GM19395 (cell line): ENCODE data around the gene PTPRC.
A peak's percentile ranks its signal among the peaks of the same experiment; 100 is the strongest.

ENCODE experiments used
- ATAC-seq: cut with Tn5 transposase; IDR thresholded peaks from one replicate; pipeline ENCODE4 v1.9.1; 2021; ENCODE audit warnings: mild to moderate bottlenecking, moderate library complexity; ENCODE audit not compliant: unreplicated experiment

PTPRC gene

DNA sequence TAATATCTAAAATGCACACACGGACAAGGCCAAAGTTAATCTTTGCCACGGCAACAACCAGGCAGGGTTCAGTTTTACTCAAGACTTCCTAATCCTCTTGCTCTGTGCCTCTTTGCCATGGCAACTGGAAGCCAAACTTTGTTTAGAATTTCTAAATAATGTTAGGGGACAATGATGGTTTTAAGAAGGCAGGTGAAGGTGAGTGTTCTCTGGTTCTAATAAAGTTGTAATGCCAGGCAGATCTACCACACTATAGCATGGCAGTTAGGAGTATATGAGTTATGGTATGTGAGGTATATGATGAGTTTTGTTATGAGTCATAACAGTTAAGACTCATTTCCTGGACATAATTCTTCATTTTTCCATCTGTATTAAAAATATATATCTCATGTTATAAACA, 2.7 kb downstream of the PTPRC start:
- ATAC-seq: peak; percentile 61

DNA sequence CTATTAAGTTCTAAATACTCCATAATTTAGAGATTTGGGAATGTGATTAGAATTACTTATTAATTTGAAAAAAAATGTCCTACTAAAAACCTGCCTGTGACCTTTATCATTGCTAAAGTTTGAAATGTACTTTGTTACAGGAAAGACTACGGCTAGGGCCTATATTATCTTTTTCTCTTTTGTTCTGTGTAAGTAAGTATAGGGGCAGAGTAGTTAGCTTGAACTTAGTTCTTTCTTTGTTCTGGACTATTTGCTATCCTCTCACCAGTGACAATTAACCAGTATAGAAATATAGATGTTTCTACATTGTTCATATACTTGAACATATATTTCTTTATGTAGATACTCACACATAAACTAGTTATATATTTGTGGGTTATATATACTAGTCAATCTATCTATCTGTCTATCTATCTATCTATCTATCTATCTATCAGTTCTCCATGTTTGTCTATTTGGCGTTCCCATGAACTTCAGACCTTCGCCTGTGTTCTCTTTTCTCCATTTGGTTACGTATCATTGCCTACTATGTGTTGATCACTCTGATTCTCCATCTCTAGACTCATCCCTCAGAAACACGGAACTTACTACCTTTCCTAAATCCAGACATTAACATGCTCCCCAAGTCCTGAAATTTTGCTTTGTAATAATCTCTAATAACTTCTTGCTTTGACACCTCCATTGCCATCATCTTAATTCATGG, 3.3 kb downstream of the PTPRC start:
- ATAC-seq: no peak

DNA sequence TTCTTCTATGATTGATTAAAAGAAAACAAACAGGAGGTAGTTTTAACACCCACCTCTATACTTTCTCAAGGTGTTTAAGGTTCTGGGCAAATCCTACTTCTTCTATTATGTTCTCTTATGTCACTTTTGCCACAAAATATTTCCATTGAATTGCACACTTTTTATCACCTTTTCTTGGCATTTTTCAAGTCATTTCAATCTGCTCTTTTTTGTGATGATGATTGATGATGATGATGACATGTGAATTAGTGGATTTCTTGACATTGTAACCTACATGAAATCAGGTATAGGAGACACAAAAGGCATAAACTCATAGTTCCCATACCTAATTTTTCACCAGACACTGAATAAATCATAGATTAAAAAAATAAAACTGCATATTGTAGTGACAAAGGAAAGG, 4.1 kb downstream of the PTPRC start:
- ATAC-seq: no peak

DNA sequence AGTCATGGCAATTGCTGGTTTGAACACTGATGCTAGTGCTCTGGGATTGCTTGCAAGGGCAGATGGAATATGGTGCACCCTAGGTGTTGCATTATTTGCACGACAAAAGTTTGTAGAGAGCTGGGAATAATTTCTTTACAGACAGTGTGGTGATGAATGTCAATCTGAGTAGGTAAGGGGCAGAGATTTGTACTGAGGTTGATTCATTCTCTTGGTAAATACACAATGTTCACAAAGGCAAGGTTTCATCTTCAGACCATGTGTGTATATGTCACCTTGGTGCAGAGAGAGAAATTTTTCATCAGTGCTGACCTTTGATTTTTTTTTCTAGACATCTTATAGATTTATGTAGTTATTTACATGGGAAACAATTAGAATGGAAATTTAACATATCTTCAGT, 5.0 kb downstream of the PTPRC start:
- no peak for ATAC-seq

DNA sequence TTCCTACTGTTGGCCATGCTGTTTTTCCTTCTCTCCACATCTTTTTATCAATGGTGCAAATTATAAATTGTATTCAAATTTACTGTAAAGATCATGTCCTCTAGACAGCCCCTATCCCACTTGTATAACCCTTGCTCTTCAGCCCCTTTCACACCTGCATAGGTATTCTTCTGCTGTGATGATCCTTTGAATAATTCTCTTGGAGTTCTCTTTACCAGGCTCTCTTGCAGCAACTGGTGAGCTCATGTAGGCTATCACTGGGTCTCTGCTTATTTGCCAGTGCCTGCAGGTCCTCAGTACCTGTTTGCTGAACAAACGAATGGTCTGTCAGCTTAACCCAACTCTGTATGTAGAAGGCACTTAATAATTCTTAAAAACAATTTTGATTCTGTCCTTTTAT, 8.2 kb downstream of the PTPRC start:
- no peak for ATAC-seq

DNA sequence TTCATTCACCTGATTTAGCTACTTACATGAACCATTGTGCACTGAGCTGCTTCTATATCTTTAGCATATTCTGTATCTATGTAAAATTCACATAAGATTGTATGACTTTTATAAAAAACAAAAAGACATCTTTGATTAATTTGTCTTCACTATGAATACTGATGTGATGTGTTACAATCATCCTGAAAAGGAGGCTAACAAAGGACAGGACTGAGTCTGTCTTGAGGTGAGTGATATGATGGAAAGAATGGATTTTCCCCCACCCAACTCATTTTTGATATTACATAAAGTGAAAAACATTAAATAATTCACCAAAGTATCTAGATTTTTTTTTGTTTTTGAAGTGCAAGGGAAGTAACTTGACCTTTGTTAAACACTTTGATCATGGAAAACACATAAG, 9.8 kb downstream of the PTPRC start:
- no peak for ATAC-seq

DNA sequence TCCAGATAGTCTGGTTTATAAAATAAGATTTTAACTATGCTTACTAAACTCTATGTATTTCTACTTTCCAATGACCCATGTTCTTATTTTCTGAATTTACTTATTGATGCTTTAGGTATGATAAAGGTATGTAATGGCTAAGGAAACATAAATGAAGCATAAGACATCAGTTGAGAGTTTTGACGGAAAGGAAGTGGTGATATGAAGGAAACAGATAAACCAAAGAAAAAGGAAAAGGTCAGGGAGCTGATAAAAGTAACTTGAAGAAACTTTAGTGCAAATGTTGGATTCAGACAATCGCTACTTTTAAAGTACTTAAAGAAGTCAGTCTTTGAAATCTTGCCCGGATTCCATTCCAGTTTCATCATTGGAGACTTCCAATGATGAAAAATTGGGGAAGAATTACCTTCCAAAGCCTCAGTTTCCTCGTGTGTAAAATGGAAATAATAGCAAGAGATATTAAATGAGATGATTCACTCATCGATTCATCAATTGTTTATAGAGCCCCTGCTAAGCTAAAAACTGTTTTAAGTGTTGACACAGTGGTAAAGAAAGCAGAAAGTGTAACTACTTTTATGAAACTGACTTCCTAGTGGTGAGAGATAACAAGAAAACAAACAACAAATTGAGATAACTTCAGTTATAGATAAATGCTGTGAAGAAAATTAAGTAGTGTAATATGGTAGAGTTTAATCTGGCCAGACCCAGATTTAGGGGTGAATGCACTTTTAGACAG, 10.6 kb downstream of the PTPRC start:
- ATAC-seq: no peak

DNA sequence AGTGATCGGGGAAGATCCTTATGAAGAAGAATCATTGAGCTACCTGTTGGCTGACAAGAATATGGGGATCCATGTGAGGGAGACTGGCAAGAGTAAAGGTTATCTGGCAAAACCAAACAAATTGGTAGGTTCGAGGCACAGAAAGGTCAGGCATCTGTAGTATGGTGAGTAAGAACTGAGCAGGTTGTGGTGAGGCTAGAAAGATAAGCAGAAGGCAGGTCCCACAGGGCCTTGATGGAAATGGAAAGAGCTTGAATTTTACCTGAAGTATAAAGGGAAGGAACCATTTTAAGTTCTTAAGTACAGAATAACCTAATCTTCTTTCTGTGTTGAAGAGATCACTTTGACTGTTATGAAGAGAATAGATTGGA, 11.1 kb downstream of the PTPRC start:
- ATAC-seq: no peak

DNA sequence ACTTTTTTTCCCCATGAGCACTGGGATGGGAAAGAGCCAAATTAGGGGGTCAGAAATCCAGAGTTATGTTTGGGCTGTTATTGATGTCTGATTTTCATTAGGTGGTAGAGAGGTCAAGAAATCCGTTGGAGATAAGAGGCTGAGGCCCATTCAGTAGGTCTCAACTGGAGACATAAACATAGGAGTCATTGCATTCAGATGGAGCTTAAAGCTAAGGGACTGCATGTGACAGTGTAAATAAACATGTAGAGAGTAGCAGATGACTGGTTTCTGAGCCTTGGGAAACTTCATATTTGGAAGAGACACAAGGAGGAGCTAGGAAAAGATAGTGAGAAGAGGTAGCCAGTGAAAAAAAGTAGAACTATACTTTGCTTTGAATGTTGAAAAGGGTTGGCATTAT, 11.7 kb downstream of the PTPRC start:
- no peak for ATAC-seq

DNA sequence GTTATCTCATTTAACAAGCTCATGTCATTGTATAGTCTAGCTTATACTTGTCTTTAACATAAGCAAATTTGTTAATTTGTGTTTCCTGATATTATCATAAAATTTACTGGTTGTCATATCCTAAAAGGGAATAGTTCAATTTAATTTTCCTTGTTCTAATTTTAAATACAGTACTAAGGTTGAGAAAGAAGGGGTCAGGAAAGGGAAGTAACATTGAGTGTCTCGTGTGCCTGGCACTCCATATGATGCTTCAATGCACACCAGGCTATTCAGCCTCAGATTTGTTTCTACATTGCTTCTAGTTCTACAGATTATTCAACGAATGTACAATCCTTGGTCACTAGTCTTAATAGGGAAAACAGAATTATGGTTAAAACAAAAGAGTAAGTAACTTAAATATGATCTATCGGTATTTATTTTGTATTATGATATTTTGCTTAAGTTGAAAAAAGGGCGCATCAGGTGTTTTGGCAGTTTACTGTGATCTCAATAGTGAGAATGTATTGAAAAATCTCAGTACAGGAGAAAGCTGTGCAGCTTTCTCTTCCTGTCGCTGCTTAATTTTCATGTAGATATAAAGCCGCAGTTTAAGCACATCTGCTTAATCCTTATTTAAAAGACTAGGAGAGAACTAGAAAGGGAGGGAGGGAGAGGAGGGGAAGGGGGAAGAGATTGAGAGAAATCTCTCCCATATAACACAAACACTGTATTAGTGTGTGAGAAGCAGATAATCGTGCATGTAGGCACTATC, 13.0 kb downstream of the PTPRC start:
- ATAC-seq: peak; percentile 53

DNA sequence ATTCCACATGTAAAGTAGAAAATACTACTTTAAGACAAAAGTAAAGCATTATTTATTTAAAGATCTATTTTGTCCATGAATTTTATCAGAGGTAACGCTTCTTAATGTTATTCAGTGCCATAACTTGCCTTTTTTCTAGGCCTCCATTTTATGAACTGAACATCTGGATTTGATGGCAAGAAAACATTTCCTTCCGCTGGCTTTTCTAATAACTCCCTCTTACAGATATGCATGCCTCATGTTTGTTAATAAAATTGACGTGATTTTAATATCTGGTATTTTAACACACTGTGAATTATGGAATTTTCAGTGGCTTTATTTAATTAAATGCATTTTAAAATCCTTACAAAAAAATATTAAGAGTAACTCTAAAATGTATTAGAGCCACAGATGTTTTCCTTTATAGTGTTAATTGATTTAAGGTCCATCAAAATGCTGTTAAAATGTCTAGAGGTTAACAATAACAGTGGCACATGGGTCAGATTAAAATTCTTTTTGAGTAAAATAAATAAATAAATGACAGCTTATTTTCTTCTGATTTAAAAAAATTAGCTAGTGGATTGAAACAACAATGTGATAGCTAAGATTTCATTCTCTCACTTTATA, 15.1 kb downstream of the PTPRC start:
- ATAC-seq: no peak

DNA sequence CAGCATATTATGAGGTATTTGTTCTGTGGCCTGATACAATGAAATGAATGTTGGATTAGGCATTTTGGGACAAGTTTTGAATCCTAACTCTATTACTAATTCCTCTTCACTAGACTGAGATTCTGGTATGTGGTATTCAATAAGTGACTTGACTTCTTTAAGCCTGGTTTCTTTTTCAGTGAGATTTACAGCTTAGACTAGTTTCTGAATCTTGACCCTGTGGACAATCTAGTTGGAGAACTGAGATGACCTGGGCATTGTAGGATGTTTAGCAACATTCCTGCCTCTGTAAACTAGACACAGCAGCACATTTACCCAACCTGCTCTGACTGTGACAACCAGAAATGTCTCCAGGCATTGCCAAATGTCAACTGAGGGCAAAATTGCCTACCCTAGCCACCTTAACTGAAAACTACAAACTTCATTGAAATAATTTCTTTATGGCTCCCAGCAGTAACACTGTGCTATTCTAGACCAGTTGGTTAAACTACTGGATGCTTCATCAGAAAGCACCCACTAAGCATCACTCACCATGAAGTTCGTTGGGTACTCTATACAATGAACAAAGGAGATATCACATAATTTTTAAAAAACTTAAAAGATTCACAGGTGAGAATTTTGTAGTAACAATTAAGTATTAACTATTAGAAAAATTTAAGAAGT, 16.8 kb downstream of the PTPRC start:
- ATAC-seq: peak; percentile 32

DNA sequence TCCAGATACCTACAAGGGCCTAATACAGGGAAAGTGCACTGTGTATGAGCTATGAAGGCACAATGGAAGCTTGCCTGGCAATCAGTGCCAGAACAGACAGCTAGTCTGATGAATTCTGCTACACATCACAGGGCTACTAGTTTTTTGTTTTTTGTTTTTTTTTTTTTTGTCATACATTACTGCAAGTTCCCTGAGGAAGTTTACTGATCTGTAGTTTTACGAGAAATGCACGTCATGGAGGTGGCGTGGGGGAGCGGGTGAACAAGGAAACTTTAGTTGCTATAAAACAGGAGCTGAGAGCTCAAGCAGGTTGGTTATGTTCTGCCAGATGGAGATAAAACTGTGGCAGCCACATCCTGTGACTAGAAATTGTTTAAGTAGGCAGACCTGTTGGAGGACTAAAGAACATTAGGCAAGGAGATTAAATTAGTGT, 17.7 kb downstream of the PTPRC start:
- ATAC-seq: peak; percentile 30

DNA sequence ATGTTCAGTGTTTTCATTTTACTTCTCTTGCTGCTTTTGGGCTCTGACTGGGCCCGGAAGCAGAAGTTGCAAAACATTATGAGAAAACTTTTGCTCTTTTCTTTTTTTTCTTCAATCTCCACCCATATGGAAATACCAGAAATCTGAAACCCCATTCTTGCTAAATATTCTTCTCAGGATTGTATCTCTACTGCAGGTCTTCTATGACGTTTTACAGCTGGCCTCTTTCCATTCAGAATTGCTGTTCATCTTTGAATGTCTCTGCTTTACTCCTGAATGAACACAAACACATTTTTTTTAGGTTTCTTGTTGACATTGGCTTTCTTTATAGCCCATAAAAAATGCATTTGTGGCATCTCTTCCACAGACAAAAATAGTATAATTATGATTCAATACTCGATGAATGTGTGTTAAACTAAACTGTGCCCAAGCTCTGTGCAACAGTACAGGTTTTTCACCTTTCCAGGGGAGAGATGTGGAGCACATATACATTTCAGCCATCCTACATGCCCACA, 18.8 kb downstream of the PTPRC start:
- peak; percentile 51 for ATAC-seq

DNA sequence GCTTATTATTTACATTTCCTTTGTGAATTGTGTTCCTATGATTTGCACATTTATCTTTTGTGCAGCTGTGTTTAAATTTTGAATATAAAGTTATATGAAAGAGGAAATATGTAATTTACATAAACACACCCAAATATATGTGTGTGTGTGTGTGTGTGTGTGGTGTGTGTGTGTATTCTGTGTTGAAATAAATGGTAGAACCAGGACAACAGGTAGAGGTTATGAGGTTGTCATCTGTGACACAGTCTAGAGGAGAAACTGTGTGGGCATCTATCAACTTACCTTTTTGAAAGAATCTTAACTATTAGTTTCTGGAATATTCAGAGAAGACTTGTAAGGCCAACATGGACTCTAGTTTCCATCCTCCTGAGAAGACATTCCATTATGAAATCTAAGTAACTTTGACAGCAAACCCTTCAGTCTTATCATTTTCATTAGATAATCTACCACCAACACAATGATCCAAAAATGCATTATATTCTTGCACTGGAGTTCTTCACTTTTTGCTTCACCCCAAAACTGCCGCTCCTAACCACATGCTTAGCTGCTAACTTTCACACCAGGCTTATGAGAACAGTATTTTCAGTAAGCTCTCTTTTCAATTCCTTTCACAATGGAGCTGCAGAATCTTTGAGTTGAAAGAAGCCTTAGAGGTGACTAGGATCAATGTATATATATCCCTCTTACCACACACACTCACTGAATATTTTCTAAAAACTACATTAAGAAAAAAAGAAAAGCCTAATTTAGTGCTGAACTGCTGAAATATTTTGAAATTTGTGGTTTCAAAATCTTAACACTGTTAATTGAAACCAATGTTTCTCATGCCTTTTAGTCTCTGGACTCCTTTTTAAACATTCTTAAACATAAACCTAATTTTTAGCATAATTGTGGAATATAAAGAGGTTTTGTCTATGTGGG, 21.8 kb downstream of the PTPRC start:
- ATAC-seq: peak; percentile 50

DNA sequence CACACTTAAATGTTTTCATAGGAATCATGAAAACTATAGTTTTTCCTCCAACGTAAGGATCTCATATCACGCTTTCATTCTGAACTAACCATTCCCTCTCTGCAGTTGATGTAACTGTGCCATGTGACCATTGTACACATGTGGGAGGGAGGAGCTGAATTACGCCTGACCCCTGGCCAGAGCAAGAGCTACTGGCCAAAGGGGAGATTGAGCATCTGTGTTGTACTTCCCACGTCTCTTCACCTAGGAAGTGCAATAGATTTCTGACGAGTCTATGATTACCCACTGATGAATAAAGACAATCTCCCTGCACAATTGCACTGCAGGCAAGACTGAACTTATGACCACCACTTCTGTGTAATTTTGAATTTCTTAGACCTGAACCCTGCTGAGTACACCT, 24.0 kb downstream of the PTPRC start:
- no peak for ATAC-seq

DNA sequence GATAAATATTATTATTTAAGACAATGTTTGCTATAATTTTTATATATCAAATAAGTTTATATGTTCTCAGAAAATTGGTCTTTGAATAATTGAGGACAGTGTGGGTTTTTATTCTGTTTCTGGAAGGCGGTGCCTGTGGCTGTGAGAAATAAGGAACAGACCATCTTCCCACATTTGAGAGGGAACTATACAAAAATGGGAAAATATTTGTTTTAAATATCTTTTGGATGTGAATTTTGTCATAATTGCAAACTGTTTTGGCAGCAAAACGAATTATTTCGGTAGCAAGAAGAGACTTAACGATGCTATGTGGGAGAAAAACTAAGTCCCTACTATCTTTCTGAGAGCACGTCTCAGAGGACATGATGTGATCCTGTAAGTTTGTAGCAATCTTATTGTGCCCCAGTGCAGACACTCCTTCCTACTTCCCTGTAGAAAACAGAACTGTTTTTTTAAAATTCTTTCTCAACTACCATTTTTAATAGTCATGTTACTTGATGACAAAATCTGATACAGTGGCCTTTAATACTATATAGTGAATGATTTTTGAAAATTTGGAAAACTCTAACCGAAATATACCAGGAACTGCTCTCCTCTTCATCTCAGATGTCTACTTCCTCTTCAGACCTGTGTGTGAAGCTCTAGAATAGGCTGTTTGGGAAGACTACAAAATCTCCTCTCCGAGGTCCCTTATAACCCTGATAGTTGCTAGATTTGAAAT, 25.4 kb downstream of the PTPRC start:
- no peak for ATAC-seq

DNA sequence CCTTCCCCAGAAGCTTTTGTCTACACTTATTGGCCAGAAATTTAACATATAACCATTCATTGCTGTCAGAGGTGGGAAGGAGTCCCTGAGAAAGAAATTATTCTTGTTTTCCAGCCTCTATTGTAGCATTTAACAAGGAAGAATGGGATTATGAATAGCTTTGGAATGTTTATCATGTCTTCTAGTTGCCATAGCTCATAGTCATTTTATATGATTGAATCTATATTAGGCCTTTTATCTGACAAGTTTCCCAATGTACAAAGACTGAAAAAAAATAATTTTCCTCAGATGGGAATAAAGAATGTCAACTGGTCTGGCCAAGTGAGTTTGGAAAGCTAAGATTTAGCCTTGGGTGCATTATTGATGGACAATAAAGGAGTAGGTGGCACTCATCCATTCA, 28.3 kb downstream of the PTPRC start:
- ATAC-seq: no peak

DNA sequence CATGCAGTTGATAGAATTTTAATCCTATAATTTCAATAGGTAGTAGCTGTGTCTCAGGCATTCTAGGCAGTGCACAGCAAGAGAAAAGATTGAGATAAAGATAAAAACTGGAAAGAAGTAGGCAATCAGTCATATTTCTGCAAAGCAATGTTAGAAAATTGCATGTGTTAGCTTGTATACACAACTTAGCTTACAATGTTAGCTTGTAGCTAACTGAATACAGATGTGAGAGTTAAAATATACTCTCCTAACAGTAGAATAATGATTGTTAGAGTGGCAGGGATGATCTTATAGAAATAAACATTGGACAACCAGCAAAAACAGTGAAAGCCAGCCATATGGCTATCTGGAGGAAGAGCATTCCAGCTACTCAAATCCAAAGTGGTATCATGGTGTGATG, 29.0 kb downstream of the PTPRC start:
- no peak for ATAC-seq
